GM13977 (cell line): ENCODE data around the gene CXCL17.

Source experiments
- DNase-seq: peaks from one replicate; pipeline ENCODE4 v3.0.0; 2012; ENCODE audit warnings: low spot score
- CTCF ChIP-seq: IDR thresholded peaks from 2 replicates; pipeline ENCODE4 v1.5.1; 2012; ENCODE audit warnings: mild to moderate bottlenecking, control low read depth; ENCODE audit not compliant: insufficient read depth; ENCODE audit errors: extremely low read depth, missing control alignments
- in situ Hi-C: fragments of 300-500 bp; cut with MboI; formaldehyde crosslinking; loops from one replicate; pipeline ENCODE4 v1.12.0; 2022; ENCODE audit warnings: low sequenced_read_pairs, low pct_unique_long_range_greater_than_20kb, mixed read lengths, inconsistent platforms; ENCODE audit not compliant: unreplicated experiment

Gene CXCL17

DNA sequence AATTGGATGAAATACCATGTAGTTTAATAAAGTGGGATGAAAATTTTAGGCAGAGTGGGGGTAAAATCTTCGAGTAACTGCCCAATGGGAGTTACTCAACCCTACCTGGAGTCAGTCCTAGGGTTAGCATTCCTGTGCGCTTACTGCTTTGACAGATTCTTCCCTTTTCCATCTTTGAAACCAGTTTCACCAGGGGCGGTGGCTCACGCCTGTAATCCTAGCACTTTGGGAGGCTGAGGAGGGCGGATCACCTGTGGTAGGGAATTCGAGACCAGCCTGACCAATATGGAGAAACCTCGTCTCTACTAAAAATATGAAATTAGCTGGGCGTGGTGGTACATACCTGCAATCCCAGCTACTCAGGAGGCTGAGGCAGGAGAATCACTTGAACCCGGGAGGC is 37.0 kb upstream of the CXCL17 start:
- in situ Hi-C loops, result no loop called here
- no peak for DNase-seq
- no peak for TF ChIP-seq CTCF

DNA sequence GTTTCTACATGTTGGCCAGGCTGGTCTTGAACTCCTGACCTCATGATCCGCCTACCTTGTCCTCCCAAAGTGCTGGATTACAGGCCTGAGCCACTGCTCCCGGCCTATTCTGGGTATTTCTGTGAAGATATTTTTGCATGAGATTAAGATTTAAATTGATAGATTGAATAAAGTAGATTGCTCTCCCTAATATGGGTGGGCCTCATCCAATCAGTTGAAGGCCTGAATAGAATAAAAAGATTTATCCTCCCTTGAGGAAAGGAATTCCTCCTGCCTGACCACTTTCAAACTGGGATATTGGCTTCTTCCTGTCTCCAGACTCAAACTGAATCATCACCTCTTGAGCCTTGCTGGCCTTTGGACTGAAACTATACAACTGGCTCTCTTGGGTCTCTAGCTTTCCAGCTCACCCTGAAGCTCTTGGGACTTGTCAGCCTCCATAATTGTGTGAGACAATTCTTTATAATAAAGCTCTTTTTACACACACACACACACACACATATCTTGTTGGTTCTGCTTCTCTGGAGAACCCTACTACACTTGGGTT is 36.1 kb upstream of the CXCL17 start:
- in situ Hi-C loops, result no loop called here
- no peak for TF ChIP-seq CTCF
- no peak for DNase-seq

GRCh38 chr19:42477933-42478332 is 35.2 kb upstream of the CXCL17 start:
- in situ Hi-C loops, result no loop called here
- TF ChIP-seq CTCF, result no peak
- DNase-seq, result no peak

- DNase-seq, result no peak
- TF ChIP-seq CTCF, result no peak
- in situ Hi-C loops, result no loop called here
These were observed 34.4 kb upstream of the CXCL17 start for GRCh38 chr19:42477117-42477516.

DNA sequence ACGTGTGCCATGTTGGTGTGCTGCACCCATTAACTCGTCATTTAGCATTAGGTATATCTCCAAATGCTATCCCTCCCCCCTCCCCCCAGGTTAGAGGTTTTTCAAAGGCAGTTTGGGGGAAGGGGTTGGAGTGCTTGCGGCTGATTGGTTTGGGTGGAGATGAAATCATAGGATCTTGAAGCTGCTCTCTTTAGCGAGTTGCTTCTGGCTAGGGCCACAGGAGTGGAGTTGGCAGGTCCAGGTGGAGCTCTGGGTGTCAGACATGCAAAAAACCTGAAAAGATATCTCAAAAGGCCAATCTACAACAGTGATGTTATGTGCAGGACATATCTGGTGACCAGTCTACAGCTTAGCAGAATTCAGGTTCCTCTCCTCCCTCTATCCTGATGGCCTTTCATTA is 32.6 kb upstream of the CXCL17 start:
- no peak for DNase-seq
- TF ChIP-seq CTCF, result no peak
- in situ Hi-C loops, result no loop called here

DNA sequence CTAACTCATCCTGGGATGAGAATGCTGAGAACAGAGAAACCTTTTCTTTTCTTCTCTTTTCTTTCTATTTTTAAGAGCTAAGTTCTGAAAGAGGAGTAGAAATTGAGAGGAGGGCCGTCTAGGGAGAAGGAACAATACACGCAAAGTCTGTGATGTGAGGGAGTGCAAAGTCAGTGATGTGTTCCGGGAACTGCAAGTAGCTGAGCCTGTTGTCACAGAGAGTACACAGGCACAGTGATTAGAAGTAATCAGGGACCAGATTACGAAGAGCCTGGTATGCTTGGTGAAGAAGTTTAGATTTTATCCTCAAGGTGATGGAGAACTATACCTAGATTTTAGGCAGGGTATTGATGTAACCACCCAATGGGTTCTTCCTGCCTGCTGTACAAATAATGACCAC is 32.0 kb upstream of the CXCL17 start:
- in situ Hi-C loops, result no loop called here
- no peak for DNase-seq
- TF ChIP-seq CTCF, result no peak

GRCh38 chr19:42473686-42474085 is 30.9 kb upstream of the CXCL17 start:
- in situ Hi-C loops, result no loop called here
- TF ChIP-seq CTCF, result no peak
- DNase-seq, result no peak
